GM19324 (cell line): ENCODE results near the gene TASP1.

Source experiments
- ATAC-seq: cut with Tn5 transposase; IDR thresholded peaks from one replicate; pipeline ENCODE4 v1.9.1; 2021; ENCODE audit warnings: mild to moderate bottlenecking, moderate library complexity; ENCODE audit not compliant: unreplicated experiment, low FRiP score

The TASP1 gene

DNA sequence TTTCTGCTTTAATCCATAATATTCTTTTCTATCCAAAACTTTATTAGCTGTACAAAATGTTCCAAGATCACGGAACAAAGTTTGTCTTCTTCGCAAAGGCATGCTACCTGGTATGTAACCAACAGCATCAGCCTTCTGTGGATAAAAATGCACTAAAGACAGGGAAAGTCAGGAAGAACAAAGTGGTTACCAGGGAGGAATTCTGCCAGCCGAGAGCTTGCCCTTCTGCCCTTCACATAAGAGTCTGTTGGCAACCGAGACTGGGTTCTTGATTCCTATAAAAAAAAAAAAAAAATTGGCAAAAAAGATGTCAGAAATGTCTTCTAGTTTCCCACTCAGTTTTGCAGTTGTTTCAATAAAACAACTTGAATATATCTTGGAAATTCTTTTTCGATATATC lies 58.0 kb downstream of the TASP1 start:
- ATAC-seq: no peak

DNA sequence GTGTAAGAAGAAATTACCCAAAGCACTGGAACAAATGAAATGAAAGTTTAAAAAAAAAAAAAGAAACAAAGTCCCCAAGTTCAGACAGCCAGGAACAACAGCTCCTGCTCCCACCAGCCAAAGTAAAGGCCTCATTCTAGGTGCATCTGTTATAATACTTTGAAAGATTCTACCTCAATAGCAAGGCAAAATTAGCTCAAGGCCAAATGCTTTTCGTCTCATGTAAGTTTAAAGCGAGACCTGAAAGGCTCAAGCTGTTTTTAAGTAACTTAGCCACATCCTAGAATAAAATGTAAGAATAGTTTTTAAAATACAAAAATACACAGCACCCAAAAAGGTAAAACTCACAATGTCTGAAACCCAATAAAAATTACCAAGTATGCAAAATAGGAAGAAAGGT lies 64.7 kb downstream of the TASP1 start:
- no peak for ATAC-seq

DNA sequence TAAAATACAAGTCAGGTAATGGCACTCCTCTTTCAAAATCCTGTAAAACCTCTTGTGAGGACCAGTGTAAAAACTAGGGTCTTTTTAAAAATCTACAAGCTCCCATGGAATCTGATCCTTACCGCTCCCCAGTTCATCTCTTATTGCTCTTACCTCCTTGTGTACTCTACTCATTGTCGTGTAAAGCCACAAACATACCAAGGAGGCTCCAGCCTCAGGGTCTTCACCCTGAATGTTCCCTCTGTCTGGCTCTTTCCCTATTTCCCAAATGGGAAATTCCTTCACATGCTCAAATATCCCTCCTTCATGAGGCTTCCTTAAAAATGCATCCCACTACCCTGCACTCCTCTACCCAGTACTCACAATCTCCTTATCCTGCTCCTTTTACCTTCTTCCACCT lies 67.1 kb downstream of the TASP1 start:
- ATAC-seq: no peak

DNA sequence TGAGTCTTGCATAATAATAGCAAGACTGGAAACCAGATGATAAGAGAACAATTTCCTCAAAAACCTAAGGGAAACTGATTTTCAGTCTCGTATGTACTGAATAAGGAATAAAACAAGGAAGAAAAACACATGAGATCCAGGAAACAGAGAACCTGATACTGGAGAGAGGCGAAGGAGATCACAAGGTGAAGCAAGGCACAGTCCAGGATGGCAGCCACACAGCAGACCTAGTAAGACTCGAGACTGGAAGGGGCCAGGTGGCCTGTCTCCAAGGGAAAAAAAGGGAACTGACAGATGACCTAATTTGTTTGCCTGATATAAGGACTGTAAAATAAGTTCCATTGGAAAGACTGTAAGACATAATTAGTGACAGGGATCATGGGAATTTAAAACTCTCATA lies 71.1 kb downstream of the TASP1 start:
- ATAC-seq: no peak

DNA sequence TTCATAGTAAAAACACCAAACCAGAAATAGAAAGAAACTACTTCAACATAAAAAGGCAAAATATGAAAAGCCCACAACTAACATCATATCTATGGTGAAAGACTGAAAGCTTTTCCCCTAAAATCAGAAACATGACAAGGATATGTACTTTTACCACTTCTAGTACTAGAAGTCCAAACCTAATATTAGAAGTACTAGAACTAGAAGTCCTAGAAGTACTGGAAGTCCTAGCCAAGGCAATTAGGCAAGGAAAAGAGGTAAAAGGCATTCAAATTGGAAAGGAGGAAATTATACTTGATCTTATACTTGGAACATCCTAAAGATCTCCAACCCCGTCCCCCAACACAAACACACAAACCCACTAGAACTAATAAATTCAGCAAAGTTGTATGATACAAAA lies 74.9 kb downstream of the TASP1 start:
- ATAC-seq: no peak

DNA sequence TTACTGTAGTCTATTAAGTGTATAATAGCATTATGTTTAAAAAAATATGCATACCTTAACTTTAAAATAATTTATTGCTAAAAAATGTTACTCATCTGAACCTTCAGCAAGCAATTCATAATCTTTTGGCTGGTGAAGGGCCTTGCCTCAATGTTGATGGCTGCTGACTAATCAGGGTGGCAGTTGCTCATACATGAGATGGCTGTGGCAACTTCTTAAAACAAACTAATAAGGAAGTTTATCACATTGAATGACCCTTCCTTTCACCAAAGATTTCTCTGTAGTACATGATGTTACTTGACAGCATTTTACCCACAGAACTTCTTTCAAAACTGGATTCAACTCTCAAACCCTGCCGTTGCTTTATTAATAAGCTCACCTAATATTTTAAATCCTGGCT lies 84.0 kb downstream of the TASP1 start:
- no peak for ATAC-seq

DNA sequence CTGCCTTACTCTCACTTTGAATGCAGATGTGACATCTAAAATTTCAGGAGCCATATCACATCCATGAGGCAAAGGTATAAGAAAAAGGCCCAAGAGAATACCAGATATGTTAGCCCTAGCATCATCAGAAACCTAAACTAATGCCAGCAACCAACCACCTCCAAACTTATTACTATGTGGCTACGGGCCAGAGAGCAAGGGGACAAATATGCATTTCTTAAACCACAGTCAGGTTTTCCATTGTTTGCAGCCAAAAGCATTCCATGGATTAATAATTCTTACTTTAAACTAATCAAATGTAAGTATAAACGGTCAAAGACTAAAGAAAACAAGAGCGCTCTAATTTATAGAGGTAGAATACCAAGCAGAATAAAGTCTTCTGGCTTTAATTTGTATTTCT lies 84.7 kb downstream of the TASP1 start:
- ATAC-seq: no peak

DNA sequence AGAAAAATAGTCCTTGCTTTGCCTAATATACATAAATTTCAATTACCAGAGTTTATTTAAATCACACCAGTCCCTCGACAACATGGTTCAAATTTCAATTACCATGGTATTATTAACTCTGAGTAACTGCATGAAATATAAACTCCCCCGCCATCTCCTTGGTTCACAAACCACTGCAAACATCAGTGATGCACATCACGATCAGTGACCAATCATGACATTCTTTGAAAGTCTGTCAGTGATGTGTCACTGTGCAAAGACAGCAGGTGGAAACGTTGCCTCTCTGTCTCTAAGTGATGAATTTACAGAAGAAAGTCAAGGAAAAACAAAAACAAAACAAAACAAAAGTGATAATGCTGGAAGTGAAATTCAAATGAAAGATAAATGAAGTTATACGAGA lies 86.7 kb downstream of the TASP1 start:
- ATAC-seq: no peak

DNA sequence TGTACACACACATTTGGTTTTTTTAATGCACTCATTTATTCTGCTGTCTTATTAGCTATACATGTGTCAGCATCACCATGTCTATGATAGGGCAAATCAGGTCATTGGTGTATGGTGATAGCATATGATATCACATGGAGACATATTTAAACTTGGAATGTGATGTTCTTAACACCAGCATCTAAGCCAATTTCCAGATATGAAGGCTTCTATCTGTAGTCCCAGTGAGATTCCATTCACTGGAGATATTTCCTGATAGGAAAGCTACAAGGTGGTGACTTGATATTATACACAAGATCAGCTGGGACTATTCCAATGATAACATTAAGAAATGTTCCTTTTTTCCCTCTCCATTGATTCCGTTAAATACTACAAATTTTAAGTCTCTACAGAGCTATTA lies 89.3 kb downstream of the TASP1 start:
- ATAC-seq: no peak

DNA sequence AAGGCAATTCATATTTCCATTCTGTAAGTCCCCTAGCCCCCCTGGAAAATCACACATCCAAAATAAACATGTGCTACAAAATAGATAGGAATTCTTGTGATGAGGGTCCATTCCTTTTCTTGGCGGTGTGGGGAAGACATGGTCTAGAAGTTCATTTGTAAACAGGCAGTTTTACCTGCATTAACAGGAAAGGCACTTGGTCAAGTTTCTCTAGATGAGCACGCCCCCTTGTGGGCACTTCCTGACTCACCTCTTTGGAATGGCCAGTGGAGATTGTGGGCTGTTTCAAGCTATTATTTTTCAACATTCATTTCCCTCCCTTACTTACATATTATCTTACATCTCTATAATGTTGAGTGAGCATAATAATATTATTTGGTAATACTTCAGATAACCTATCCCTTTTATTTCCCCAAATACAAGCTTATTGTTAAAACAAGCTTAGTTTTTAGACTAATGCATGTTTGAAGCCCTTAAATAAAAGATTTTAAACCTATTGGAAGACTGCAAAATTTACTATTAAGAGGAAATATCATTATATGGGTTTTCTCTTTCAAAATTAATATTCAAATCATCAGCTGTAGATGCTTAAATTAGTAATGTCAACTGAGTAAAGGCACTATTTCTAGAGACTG lies 92.1 kb downstream of the TASP1 start:
- no peak for ATAC-seq

DNA sequence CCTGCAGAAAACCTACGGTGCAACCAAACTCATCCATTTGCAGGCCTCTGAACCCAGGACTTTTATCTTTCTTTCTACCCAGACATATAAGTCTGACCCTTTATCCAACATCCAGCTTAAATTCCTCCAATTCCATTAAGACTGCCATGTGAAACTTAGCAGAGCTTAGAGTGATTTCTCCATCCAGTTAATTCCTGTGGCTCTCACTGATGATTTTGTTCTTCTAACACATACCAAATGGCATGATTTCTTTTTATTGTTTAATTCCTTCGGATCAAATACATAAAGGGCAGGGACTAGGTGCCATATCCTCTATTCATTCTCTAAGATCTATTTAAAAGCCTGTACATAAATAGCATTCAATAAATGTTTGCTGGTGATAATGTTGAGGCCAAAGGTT lies 92.9 kb downstream of the TASP1 start:
- ATAC-seq: no peak

DNA sequence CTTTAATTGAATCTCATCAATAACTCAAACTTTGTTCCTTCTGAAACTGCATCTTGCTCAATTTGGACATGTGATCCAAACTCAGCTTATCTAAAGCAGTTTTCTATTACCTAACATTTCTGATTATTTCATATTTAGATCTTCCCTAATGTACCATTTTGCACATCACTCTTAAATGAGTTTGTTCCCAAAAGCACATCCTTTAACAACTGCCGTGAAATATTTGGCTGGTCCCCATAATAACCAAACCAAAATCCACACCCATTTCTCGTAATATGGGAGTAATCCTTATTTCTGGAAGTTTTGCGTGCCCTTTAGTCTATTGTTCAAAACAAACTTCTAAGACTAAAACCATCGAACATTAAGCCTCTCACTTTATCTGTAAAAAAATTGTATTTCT lies 94.9 kb downstream of the TASP1 start:
- no peak for ATAC-seq

DNA sequence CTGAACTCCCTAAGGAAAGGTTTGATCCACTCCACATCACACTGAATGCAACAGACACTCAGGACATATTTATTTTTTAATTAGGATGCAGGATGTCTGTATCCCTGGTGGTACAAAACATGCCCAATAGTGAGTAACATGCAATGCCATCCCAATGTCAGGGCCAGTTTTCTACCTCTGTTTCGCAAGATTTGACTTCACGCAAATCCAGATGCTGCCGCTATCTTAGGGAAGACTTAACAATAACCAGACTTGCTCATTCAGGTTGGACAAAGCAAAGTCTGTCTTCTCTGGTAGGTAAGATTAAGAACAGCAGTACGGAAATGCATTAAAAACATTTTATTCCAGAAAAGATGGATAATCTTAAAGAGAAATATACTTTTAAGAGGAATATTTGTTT lies 103.1 kb downstream of the TASP1 start:
- ATAC-seq: no peak

DNA sequence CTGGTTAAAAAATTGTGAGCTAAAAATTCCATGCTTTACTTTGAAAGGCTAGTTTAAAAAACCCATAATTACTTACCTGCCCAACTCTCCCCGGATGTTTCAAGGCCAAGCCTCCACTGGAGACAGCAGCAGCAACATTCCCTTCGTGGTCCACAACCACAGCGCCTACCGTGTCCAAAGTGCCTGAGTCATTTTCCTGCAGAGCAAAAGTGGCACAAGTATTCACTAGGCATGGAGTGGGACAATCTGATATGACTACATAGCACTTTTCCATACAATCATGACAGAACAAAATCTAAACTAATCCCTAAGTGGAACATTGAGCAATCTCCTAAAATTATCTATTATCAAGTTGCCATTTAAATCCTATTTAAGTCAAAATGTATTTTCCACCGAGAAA lies 104.8 kb downstream of the TASP1 start:
- ATAC-seq: no peak

DNA sequence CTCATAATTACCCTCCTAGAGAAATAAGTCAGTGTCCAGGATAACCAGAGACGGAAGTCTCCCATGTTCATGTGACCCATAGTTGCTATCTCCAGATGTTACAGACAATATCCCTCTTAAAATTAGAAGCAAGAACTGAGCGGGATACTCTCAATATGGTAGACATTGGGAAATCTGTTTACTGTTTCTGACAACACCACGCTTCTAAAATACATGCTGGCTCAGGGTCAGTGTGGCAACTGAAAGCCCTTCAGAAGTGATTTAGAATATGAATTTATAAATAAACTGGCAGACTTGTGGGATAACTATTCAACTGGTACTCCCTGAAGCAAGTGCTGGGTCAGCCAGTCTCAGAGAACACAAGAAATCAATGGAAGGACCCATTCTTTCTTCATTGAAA lies 108.6 kb downstream of the TASP1 start:
- ATAC-seq: no peak

DNA sequence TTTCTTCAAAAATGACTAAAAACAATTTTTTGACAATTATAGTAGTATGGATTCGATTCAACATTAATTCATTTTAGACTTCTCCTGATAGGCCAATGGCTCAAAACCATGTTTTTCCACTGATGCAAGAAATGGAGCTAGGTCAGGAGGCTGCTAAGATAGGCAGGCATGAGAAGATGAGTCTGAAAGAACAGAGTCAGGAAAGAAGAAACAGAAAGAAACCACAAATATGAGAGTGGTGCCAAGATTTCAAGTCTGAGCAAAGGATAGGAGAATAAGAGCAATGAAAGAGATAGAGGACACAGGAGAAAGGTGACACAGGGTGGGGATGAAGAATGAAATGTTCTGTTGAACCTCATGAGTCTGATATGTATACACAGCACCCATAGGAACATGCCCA lies 112.2 kb downstream of the TASP1 start:
- ATAC-seq: no peak

DNA sequence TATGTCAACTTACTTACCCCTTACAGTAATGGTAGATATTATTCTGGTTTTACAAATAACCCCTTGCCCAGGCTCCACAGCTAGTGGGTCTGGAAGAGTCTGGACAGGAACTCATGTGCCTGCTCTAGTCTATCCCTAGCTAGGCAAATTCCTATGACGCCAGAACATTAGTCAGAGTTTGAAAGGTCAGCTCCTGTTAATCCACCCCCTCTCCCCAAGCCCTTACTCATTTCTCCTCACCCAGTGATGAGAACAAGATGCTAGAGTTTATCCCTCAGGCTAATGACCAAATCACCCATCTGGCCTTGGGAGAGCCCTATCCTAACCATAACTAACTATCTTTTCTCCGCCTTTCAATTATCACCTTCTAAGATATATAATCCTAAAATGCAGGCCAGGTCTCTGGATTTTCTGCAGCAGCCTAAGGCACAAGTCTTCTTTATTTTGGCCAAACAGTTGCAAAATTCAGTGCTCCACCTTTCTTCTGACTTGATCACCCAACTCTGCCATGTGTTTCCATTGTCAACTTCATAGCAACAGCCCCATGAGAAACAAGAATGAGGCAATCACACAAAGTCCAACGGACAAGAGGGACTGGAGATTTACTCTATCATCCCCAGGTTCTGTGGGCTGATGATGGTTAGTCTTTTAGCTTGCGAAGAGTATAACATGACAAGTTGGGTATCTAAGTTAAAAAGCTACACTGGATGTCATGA lies 113.3 kb downstream of the TASP1 start:
- ATAC-seq: no peak

DNA sequence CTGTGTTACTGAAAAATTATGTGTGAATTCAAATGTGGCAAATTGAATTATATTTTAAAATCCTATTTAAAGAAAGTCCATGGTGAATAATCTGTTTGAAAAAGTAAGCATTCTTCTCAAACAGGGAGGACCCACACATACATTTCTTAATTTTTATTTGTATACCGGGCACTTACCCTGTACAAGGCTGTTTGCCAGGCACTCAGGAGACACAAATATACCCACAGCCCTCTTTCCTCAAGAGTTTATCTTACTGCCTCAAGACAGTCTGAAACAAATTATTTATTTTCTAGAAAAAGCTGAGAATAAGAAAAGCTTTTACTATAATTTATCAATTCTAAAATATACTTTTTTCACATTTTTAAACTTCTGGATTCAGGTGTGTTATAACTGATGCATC lies 114.4 kb downstream of the TASP1 start:
- ATAC-seq: no peak

DNA sequence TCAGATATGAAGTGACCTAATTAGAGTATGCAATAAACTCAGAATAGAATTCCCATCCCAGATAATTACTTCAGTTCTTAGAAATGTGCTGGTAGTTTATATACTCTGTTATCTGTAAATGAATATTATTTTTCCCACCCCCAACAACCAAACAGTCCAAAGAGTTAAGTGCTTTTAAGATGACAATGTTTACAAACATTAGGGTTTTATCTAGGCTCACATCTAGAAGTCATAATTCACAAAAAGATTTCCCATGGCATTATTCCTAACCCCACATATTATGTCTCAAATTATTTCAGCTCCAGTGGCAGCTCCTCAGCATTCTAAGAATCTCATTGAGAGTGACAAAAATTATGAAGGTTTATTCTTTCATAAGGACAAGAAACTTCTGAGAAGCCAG lies 120.9 kb downstream of the TASP1 start:
- no peak for ATAC-seq

DNA sequence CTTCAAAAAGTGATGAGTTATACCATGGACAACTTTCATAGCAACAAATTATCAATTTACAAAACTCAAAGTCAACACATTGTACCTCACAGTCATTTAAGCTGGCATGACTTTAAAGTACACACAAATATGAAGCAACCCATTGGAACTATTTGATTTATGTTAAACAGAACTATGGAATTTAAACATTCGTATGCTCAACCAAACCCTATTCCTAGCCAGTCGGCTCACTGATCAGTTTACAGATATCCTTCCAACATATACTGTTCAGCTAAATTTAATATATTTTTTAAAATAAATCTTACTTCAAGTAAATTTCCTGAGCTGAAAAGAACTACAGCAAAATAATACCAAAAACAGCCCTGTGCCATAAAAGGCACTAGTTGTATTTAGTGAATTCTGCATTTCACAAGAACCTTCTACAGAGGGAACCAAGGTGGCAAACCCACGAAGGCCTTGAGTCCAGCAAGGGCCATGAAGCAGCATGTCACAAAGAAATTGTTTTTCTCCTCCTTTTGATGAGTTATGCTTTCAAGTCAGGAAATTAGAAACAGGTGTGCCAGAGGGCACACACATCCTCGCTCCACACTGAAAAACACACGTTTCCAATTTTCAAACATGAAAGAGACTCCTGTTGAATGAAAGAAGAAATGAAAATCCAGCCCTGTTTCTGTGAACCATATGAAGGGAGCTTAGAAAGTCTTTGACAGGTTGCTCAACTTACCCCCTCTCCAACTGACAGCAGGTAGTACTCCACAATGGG lies 122.8 kb downstream of the TASP1 start:
- no peak for ATAC-seq

DNA sequence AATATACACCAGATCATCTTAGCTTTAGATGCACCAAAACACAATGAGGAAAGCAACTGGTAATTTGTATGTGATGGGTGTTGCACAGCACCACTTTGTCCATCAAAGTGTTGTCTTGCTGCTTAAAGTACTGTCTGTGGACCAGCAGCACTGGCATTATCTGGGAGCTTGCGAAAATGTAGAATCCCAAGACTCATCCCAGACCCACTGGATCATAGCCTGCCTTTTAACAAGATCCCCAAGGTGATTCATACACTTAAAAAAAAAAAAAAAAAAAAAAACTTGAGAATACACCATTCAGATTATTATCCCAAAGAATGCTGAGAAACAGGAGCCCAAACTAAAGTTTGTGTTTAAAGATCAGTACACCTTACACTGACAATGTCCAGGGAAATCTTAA lies 123.4 kb downstream of the TASP1 start:
- no peak for ATAC-seq
